Nasal cavity respiratory epithelium epithelial cell of viscerocranial mucosa (primary cell): Measurements from ENCODE around the gene KNDC1. TPM values are rescaled to one million over a fixed set of nuclear protein-coding genes. Genes with fewer than 3 reads are reported as not detected.

Experiments
- total RNA-seq: library from RNA; depleted of rRNA; stranded (reverse); fragments of >200 nt; gene quantifications from 2 replicates; pipeline ENCODE4 v1.2.3, GENCODE V29; 2014

Gene KNDC1
- total RNA-seq, result under 0.01 and 0.07 TPM in 2 replicates

GRCh38 chr10:133159950-133160825, at the start of gene KNDC1:
Gene KNDC1, plus strand, starts transcription at chr10:133160219. Its CDS starts 249 bp downstream, at chr10:133160468.

GRCh38 chr10:133230044-133230361, 70.0 kb downstream of the KNDC1 start, which contains the start of gene UTF1:
Gene UTF1, plus strand, starts transcription at chr10:133230217. Its CDS starts 72 bp downstream, at chr10:133230289.

GRCh38 chr10:133237588-133238465, 77.8 kb downstream of the KNDC1 start, which contains the start of gene VENTX:
Gene VENTX, plus strand, starts transcription at chr10:133237855. Its CDS starts 60 bp downstream, at chr10:133237915.

Other genes with a start within 250 kb of the KNDC1 start
- gene CFAP46, start 217.6 kb upstream of the KNDC1 start, total RNA-seq, result under 0.01 and 0.28 TPM in 2 replicates
- gene ADGRA1, start 72.3 kb upstream of the KNDC1 start, total RNA-seq, result not detected in 2 replicates
- gene UTF1, start 70.0 kb downstream of the KNDC1 start, total RNA-seq, result not detected in 2 replicates
- not detected in 2 replicates for gene VENTX, start 77.6 kb downstream of the KNDC1 start, total RNA-seq
- 26.5 and 147 TPM in 2 replicates for gene ADAM8, start 116.6 kb downstream of the KNDC1 start, total RNA-seq
- 35.2 and 55.2 TPM in 2 replicates for gene TUBGCP2, start 148.7 kb downstream of the KNDC1 start, total RNA-seq
- gene ZNF511, start 148.7 kb downstream of the KNDC1 start, total RNA-seq, result 11.3 and 11.9 TPM in 2 replicates
- not detected in 2 replicates for gene CALY, start 176.7 kb downstream of the KNDC1 start, total RNA-seq
- not detected in 2 replicates for gene PRAP1, start 187.2 kb downstream of the KNDC1 start, total RNA-seq
- 2.8 and 11.3 TPM in 2 replicates for gene FUOM, start 197.8 kb downstream of the KNDC1 start, total RNA-seq
- 45.8 and 52.6 TPM in 2 replicates for gene ECHS1, start 213.1 kb downstream of the KNDC1 start, total RNA-seq
- 3.9 and 6.8 TPM in 2 replicates for gene PAOX, start 219.0 kb downstream of the KNDC1 start, total RNA-seq
- 16.7 and 29.1 TPM in 2 replicates for gene MTG1, start 233.9 kb downstream of the KNDC1 start, total RNA-seq